NCI-H1105 (cell line): ENCODE data around the gene PTBP1.
"Not testable (repeated sequence)": the region's sequence is repeated elsewhere in the genome, so short reads cannot be mapped to it uniquely, and the experiment has no call there.

Experiments used
- DNase-seq: peaks from one replicate; lab custom pipeline; 2025; lab: John Stamatoyannopoulos, UW

The PTBP1 gene

DNA sequence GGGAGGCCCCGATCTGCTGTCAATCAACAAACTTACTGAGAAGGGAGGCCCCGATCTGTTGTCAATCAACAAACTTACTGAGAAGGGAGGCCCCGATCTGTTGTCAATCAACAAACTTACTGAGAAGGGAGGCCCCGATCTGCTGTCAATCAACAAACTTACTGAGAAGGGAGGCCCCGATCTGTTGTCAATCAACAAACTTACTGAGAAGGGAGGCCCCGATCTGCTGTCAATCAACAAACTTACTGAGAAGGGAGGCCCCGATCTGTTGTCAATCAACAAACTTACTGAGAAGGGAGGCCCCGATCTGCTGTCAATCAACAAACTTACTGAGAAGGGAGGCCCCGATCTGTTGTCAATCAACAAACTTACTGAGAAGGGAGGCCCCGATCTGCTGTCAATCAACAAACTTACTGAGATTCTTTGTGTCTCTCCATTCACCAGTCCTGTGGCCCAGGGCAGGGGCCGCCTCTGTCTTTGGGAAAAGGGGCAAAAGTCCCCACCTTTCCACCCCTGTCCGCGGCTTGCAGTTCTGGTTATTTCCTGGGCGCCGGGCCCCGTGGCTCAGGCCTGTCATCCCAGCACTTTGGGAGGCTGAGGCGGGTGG, 56.5 kb downstream of the PTBP1 start:
- not testable (repeated sequence) for DNase-seq

DNA sequence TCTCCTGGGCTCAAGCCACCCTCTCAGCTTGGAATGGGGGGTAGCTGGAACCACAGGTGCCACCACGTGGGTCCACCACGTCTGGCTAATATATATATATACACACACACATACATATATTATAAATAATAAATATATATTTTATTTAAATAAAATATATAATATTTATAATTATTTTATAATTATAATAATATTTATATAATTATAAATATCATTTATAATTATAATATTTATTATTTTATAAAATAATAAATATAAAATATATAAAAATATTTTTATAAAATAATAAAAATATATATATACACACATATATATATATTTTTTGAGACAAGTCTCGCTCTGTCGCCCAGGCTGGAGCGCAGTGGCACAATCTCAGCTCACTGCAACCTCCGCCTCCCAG, 57.3 kb downstream of the PTBP1 start:
- no peak for DNase-seq

DNA sequence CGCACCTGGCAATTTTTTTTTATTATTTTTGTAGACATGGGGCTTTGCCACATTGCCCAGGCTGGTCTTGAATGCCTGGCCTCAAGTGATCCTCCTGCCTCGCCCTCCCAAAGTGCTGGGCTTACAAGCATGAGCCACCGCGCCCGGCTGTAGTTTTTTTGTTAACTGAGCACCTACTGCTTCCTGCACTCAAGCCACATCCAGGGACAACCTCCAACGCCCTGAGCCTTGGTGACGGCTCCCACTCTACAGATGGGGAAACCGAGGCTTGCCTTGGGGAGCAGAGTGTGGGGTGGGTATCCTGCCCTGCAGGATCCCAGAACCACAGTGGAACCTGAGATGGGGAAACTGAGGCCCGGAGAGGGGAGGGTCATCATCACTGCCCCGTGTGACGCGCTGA, 57.9 kb downstream of the PTBP1 start:
- no peak for DNase-seq

DNA sequence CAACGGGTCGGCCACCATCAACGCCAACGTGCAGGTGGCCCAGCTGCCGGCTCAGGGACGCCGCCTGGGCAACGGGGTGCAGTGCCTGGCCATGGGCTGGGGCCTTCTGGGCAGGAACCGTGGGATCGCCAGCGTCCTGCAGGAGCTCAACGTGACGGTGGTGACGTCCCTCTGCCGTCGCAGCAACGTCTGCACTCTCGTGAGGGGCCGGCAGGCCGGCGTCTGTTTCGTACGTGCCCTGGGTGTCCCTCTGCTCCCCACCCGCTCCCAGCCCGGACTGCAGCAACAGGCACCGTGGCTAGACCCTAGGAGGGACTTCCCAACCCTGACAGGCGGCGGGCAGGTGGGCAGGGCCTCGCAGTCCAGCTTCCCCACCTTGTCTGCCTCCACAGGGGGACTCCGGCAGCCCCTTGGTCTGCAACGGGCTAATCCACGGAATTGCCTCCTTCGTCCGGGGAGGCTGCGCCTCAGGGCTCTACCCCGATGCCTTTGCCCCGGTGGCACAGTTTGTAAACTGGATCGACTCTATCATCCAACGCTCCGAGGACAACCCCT, 58.4 kb downstream of the PTBP1 start:
- DNase-seq: no peak

DNA sequence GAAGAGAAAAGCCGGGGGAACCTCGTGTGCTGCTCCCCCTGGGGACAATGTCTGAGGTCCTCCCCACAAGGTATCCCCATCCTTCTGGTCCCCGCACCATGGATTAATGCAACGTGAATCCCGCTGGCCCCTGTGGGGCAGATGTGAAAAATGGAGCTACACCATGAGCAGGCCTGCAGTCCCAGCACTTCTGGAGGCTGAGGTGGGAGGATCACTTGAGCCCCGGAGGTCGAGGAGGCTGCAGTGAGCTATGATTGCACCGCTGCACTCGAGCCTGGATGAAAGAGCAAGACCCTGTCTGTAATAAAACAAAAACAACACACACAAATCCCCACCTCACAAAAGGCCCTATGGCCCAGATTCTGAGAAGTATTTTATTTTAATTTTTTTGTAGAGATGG, 61.0 kb downstream of the PTBP1 start:
- DNase-seq: no peak

DNA sequence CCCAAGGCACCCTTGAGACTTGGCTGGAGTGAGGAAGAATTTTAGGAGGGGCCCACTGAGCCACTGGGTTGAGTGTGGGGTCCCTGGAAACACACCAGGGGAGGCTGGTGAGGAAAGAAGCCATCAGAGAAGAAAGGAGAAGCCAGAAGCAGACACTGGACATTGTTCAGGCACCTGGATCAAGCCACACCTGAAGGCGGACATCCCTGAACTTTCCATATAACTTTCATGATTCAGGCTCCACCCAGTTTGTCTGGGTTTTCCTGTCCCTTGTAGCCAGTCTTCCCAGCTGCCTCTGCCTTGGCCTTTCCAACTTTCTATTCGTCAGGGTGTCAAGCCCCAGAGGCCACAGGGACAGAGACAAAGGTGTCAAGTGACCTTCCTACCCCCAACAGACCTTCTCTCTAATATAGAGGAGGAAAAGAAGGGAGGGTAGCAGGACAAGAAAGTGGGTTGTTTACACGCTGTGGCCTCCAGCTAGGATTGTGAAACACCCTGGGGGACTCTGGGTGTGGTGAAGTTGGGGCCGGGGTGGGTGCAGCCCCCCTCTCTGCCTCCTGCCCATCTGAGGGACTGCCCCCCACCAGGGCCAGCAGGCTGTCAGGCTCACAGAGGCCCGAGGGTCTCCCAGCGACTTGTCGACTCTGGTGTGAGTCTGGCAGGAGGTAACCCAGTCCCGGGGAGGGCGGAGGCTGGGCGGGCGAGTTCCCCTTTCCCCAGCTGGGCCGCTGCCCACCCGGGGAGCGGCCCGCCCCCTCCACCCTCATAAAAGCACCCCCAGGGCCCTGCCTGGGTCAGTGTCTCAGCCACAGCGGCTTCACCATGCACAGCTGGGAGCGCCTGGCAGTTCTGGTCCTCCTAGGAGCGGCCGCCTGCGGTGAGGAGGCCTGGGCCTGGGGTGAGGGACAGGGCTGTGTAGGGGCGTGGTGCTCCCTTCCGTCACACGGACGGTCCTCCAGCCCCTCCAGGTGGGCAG, 61.9 kb downstream of the PTBP1 start, which contains the start of gene CFD:
TSS of gene CFD (plus strand) at position 797 of the 976 bp plus-strand sequence. CDS start at position 823, 26 bp downstream.
- DNase-seq: no peak

DNA sequence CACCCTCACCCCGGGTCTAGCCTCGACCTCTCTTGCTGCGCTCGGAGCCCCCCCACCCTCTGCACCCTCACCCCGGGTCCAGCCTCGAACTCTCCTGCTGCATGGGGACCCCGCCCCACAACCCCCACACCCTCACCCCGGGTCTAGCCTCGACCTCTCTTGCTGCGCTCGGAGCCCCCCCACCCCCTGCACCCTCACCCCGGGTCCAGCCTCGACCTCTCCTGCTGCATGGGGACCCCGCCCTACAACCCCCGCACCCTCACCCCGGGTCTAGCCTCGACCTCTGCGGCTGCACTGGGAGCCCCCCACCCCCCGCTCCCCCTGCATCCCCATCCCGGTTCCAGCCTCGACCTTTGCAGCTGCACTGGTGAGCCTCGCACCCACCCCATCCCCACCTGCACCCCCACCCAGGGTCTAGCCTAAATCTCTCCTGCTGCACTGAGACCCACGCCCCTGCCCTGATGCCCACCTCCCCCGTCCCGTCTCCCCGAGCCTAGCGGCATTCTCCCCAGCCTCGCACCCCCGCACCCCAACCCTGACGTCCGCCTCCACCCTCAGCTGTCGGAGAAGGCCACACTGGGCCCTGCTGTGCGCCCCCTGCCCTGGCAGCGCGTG, 64.0 kb downstream of the PTBP1 start:
- no peak for DNase-seq
